Measurements from ENCODE around the gene GAS5. TPM values are rescaled to one million over a fixed set of nuclear protein-coding genes. Genes with fewer than 3 reads are reported as not detected.

GAS5 gene
- total RNA-seq, result 389 and 390 TPM in 2 replicates

GRCh38 chr1:173867753-173868265 lies at the start of gene GAS5:
TSS of gene GAS5 (minus strand) at chr1:173867989.

GRCh38 chr1:173917149-173917548 lies 49.4 kb upstream of the GAS5 start, which contains the start of gene SERPINC1:
TSS of gene SERPINC1 (minus strand) at chr1:173917327. CDS start at chr1:173917259, 68 bp downstream.

GRCh38 chr1:173868266-173869020 lies 654 bp upstream of the GAS5 start, which contains the start of gene ZBTB37:
TSS of gene ZBTB37 (plus strand) at chr1:173868380. CDS start at chr1:173870226, 1,846 bp downstream.

GRCh38 chr1:173824315-173825081 lies 43.3 kb downstream of the GAS5 start, which contains the start of the genes CENPL and DARS2:
TSS of gene CENPL (minus strand) at chr1:173824883. CDS start at chr1:173811299, 13,584 bp downstream.
TSS of gene DARS2 (plus strand) at chr1:173824673. CDS start at chr1:173825230, 557 bp downstream.

Other genes starting within 250 kb of the GAS5 start
- gene TEX50, start 232.7 kb downstream of the GAS5 start, total RNA-seq, result not detected in 2 replicates
- gene ANKRD45, start 198.1 kb downstream of the GAS5 start, total RNA-seq, result 0.53 TPM in 1 of 2 replicates, not detected in the other
- 22.2 and 24.5 TPM in 2 replicates for gene KLHL20, start 153.0 kb downstream of the GAS5 start, total RNA-seq
- 23.6 and 27.5 TPM in 2 replicates for gene DARS2, start 43.3 kb downstream of the GAS5 start, total RNA-seq
- gene CENPL, start 43.1 kb downstream of the GAS5 start, total RNA-seq, result 8.4 and 16.3 TPM in 2 replicates
- gene ZBTB37, start 391 bp upstream of the GAS5 start, total RNA-seq, result 1.2 and 1.9 TPM in 2 replicates
- not detected in 2 replicates for gene SERPINC1, start 49.3 kb upstream of the GAS5 start, total RNA-seq
- gene RC3H1, start 154.4 kb upstream of the GAS5 start, total RNA-seq, result 7.8 and 10.5 TPM in 2 replicates